GM23338 (cell line): ENCODE measurements around the gene TSR1. TPM values are rescaled to one million over a fixed set of nuclear protein-coding genes. Genes with fewer than 3 reads are reported as not detected.
A peak's percentile ranks its signal among the peaks of the same experiment; 100 is the strongest.

Source experiments
- ATAC-seq: fragments of 200-7000 bp; cut with Tn5 transposase; 3 replicates; pipeline ENCODE4 v1.9.1; 2020
- DNase-seq: peaks from one replicate; pipeline ENCODE4 v3.0.0-alpha.2; 2015; ENCODE audit warnings: low spot score
- H2AFZ ChIP-seq: fragments of 200-600 bp; sonication (generic); 2 replicates; pipeline ENCODE4 v1.8.0; 2016; ENCODE audit warnings: antibody characterized with exemption, mild to moderate bottlenecking, moderate library complexity
- H3F3A ChIP-seq: fragments of 200-600 bp; sonication (generic); replicated peaks from 2 replicates; pipeline ENCODE4 v1.8.0; 2017; ENCODE audit warnings: antibody characterized with exemption, mixed run types, low read depth
- H3K27ac ChIP-seq: fragments of 200-600 bp; sonication (generic); 2 replicates; pipeline ENCODE4 v1.6.1; 2016; ENCODE audit warnings: low read depth
- H3K27me3 ChIP-seq: fragments of 200-600 bp; sonication (generic); 2 replicates; pipeline ENCODE4 v1.8.0; 2016; ENCODE audit warnings: mild to moderate bottlenecking, mixed run types, moderate library complexity; ENCODE audit not compliant: insufficient read depth
- H3K36me3 ChIP-seq: fragments of 200-600 bp; sonication (generic); 2 replicates; pipeline ENCODE4 v1.8.0; 2016; ENCODE audit warnings: mild to moderate bottlenecking; ENCODE audit not compliant: insufficient read depth
- H3K4me1 ChIP-seq: fragments of 200-600 bp; sonication (generic); 2 replicates; pipeline ENCODE4 v1.8.0; 2016; ENCODE audit warnings: mild to moderate bottlenecking, moderate library complexity; ENCODE audit not compliant: insufficient read depth
- H3K4me2 ChIP-seq: fragments of 200-600 bp; sonication (generic); 2 replicates; pipeline ENCODE4 v1.7.1; 2017; ENCODE audit warnings: mixed run types
- H3K4me3 ChIP-seq: fragments of 200-600 bp; sonication (generic); 2 replicates; pipeline ENCODE4 v1.6.1; 2016; ENCODE audit warnings: mixed run types
- H3K79me2 ChIP-seq: fragments of 200-600 bp; sonication (generic); replicated peaks from 2 replicates; pipeline ENCODE4 v1.8.0; 2017; ENCODE audit warnings: mild to moderate bottlenecking; ENCODE audit not compliant: insufficient read depth
- H3K9me2 ChIP-seq: fragments of 200-600 bp; sonication (generic); 2 replicates; pipeline ENCODE4 v1.8.0; 2017; ENCODE audit not compliant: insufficient read depth
- H4K20me1 ChIP-seq: fragments of 200-600 bp; sonication (generic); replicated peaks from 2 replicates; pipeline ENCODE4 v1.8.0; 2017; ENCODE audit warnings: mild to moderate bottlenecking; ENCODE audit not compliant: insufficient read depth
- H3K27ac Mint-ChIP-seq: 2 replicates; pipeline ENCODE4 v1.8.0; 2020; ENCODE audit warnings: inconsistent platforms, mild to moderate bottlenecking, moderate library complexity, mixed read lengths
- H3K27me3 Mint-ChIP-seq: 3 replicates; pipeline ENCODE4 v1.8.0; 2022; ENCODE audit warnings: low read depth, mild to moderate bottlenecking, moderate library complexity, mixed read lengths, inconsistent platforms; ENCODE audit not compliant: insufficient read depth, poor library complexity
- H3K36me3 Mint-ChIP-seq: 3 replicates; pipeline ENCODE4 v1.8.0; 2021; ENCODE audit warnings: low read depth, mild to moderate bottlenecking, inconsistent platforms, moderate library complexity, mixed read lengths
- H3K4me1 Mint-ChIP-seq: 3 replicates; pipeline ENCODE4 v1.8.0; 2020; ENCODE audit warnings: mild to moderate bottlenecking, inconsistent platforms, mixed read lengths
- H3K4me3 Mint-ChIP-seq: 3 replicates; pipeline ENCODE4 v1.8.0; 2021; ENCODE audit warnings: moderate library complexity, mild to moderate bottlenecking, inconsistent platforms, mixed read lengths
- H3K9me3 Mint-ChIP-seq: 3 replicates; pipeline ENCODE4 v1.8.0; 2020; ENCODE audit warnings: moderate library complexity, mild to moderate bottlenecking, inconsistent platforms, mixed read lengths
- CREB1 ChIP-seq: fragments of 250-450 bp; sonication (Bioruptor Pico); IDR thresholded peaks from 2 replicates; pipeline ENCODE4 v1.5.0; 2020; ENCODE audit warnings: low read depth, mild to moderate bottlenecking, moderate library complexity
- CTCF ChIP-seq, 2 experiments: fragments of 200-600 bp in 1 of 2; sonication (generic) in 1 of 2; conservative IDR thresholded peaks; 2 replicates each; pipeline versions ENCODE4 v1.5.1 to v1.6.1; 2016 to 2017; ENCODE audit warnings: antibody characterized with exemption in 2 of 2, low read depth in 2 of 2, mild to moderate bottlenecking in 2 of 2, moderate library complexity in 1 of 2
- ETS1 ChIP-seq: IDR thresholded peaks from 2 replicates; pipeline ENCODE4 v1.6.1; 2016; ENCODE audit warnings: antibody characterized with exemption
- EZH2 ChIP-seq: fragments of 200-600 bp; sonication (generic); IDR thresholded peaks from one replicate; pipeline ENCODE4 v1.8.0; 2017; ENCODE audit warnings: antibody characterized with exemption, mild to moderate bottlenecking, low read depth; ENCODE audit not compliant: unreplicated experiment
- EZH2phosphoT487 ChIP-seq: fragments of 200-600 bp; sonication (generic); IDR thresholded peaks from one replicate; pipeline ENCODE4 v1.8.1; 2018; ENCODE audit warnings: antibody characterized with exemption; ENCODE audit not compliant: unreplicated experiment
- NANOG ChIP-seq: IDR thresholded peaks from 2 replicates; pipeline ENCODE4 v1.6.1; 2016; ENCODE audit warnings: antibody characterized with exemption, borderline replicate concordance
- REST ChIP-seq: IDR thresholded peaks from one replicate; pipeline ENCODE4 v1.6.1; 2018; ENCODE audit warnings: antibody characterized with exemption; ENCODE audit not compliant: unreplicated experiment
- ZNF114 ChIP-seq: fragments of 250-450 bp; sonication (Bioruptor Pico); IDR thresholded peaks from 2 replicates; pipeline ENCODE4 v1.5.0; 2020; ENCODE audit warnings: mild to moderate bottlenecking, moderate library complexity
- ZNF331 ChIP-seq: fragments of 250-450 bp; sonication (Bioruptor Pico); IDR thresholded peaks from 2 replicates; pipeline ENCODE4 v1.5.0; 2020; ENCODE audit warnings: low read depth, mild to moderate bottlenecking, moderate library complexity
- polyA plus RNA-seq: library from polyadenylated mRNA; unstranded; fragments of >200 nt; fragmentation: Nextera tagmentation; extraction: Ambion mirVana; gene quantifications from 2 replicates; pipeline ENCODE4 v1.2.1, GENCODE V29; 2016
- total RNA-seq: library from RNA; depleted of rRNA; stranded (reverse); fragments of >200 nt; shearing (Covaris generic); gene quantifications from 2 replicates; pipeline ENCODE4 v1.2.3, GENCODE V29; 2014

TSR1 gene
- total and polyA plus RNA-seq, 2 experiments from 2014 or later: 36.9 to 108 TPM

- Mint-ChIP-seq H3K27ac (peak overlapping the region; percentile 18), H3K36me3 (peaks cover 14% of the 10 kb centered on the region; the same call in 2 of the 3 replicates), H3K9me3 (no peaks in the 10 kb centered on the region), H3K4me3 (no peak overlapping the region), H3K4me1 (peaks cover 25% of the 10 kb centered on the region), H3K27me3 (peaks cover 5% of the 10 kb centered on the region)
- no peak overlapping the region for H3K4me2 ChIP-seq
- ATAC-seq: no peak
- no peaks in the 10 kb centered on the region for H3K36me3 ChIP-seq
- peak overlapping the region; percentile 92; the same call in 1 of the 2 replicates for H3K27ac ChIP-seq
- H2AFZ ChIP-seq: no peak overlapping the region
- DNase-seq: no peak
- H3K4me1 ChIP-seq: peaks cover 17% of the 10 kb centered on the region
- no peaks in the 10 kb centered on the region; the same call in 1 of the 2 replicates for H4K20me1 ChIP-seq
- H3K9me2 ChIP-seq: no peaks in the 10 kb centered on the region
- peaks cover 18% of the 10 kb centered on the region for H3F3A ChIP-seq
- no peaks in the 10 kb centered on the region for H3K27me3 ChIP-seq
- no peak for TF ChIP-seq ZNF331 (CRISPR knock-in tag)
- H3K4me3 ChIP-seq: no peak overlapping the region
- H3K79me2 ChIP-seq: peaks cover 9% of the 10 kb centered on the region; the same call in 1 of the 2 replicates
Observed at GRCh38 chr17:2346475-2346874, 10.2 kb upstream of the TSR1 start.

GRCh38 chr17:2344528-2344927 lies 8.3 kb upstream of the TSR1 start:
- Histone ChIP-seq H3K4me1 (peaks cover 17% of the 10 kb centered on the region), H4K20me1 (no peaks in the 10 kb centered on the region; the same call in 1 of the 2 replicates), H3K36me3 (no peaks in the 10 kb centered on the region), H3F3A (peaks cover 20% of the 10 kb centered on the region), H3K27ac (no peak overlapping the region), H3K4me2 (no peak overlapping the region), H3K27me3 (no peaks in the 10 kb centered on the region), H2AFZ (no peak overlapping the region), H3K79me2 (peaks cover 10% of the 10 kb centered on the region; the same call in 1 of the 2 replicates), H3K9me2 (no peaks in the 10 kb centered on the region), H3K4me3 (no peak overlapping the region)
- H3K4me1 Mint-ChIP-seq: peaks cover 24% of the 10 kb centered on the region
- no peak for ATAC-seq
- H3K27me3 Mint-ChIP-seq: peaks cover 4% of the 10 kb centered on the region
- DNase-seq: no peak
- no peaks in the 10 kb centered on the region for H3K9me3 Mint-ChIP-seq
- no peak overlapping the region for H3K4me3 Mint-ChIP-seq
- H3K27ac Mint-ChIP-seq: 0 out of 2 replicates have a peak overlapping the region, but pooled peaks have one; percentile 19
- H3K36me3 Mint-ChIP-seq: peaks cover 16% of the 10 kb centered on the region; the same call in 2 of the 3 replicates
- TF ChIP-seq NANOG (no peak), ETS1 (no peak), ZNF331 (CRISPR knock-in tag) (no peak), REST (no peak), EZH2 (no peak), CTCF (conservative IDR thresholded peaks at IDR 0.05; ENCODE audit: low read depth in 2 of 2) (no peak), CREB1 (no peak), ZNF114 (CRISPR knock-in tag) (no peak), EZH2phosphoT487 (no peak)
